ENCODE data around the gene SARS1.

- TF ChIP-seq, protein P1, sequence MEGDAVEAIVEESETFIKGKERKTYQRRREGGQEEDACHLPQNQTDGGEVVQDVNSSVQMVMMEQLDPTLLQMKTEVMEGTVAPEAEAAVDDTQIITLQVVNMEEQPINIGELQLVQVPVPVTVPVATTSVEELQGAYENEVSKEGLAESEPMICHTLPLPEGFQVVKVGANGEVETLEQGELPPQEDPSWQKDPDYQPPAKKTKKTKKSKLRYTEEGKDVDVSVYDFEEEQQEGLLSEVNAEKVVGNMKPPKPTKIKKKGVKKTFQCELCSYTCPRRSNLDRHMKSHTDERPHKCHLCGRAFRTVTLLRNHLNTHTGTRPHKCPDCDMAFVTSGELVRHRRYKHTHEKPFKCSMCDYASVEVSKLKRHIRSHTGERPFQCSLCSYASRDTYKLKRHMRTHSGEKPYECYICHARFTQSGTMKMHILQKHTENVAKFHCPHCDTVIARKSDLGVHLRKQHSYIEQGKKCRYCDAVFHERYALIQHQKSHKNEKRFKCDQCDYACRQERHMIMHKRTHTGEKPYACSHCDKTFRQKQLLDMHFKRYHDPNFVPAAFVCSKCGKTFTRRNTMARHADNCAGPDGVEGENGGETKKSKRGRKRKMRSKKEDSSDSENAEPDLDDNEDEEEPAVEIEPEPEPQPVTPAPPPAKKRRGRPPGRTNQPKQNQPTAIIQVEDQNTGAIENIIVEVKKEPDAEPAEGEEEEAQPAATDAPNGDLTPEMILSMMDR (IDR thresholded peaks at IDR 0.05), result no peak
- no peak for TF ChIP-seq POLR2A (IDR thresholded peaks at IDR 0.05)
Measured at GRCh38 chr1:109164538-109164937, 49.2 kb upstream of the SARS1 start.

Data from lower leg skin (tissue), 3 donors.